HT1080 (cell line): Measurements from ENCODE around the gene TUBB4A. TPM values are rescaled to one million over a fixed set of nuclear protein-coding genes. Genes with fewer than 3 reads are reported as not detected.

Experiments used
- DNase-seq: peaks from one replicate; pipeline ENCODE4 v3.0.0-alpha.2; 2015; ENCODE audit warnings: low read depth
- total RNA-seq: library from RNA; depleted of rRNA; stranded (reverse); fragments of >200 nt; shearing (Covaris generic); gene quantifications from 2 replicates; pipeline ENCODE4 v1.2.3, GENCODE V29; 2014

Gene TUBB4A
- total RNA-seq, 1 experiment from 2014 or later = 1.9 TPM

DNA sequence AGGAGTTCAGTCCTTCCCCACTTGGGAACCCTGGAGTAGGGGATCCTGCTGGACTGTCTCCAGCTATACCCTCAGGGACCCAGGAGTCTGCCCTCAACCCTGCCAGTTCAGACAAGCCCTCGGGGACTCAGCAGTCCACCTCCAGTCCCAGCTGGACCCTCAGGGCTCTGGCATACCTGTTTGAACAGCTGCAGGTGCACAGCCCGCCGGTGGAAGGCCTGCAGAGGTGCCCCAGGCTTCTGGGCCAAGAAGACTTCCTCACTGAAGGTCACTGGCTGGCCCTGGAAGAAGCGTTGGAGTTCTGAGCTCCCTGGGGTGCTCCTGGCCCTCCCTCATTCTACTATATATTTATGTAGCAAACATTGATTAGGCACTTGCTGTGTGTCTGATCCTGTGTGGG lies 29.4 kb downstream of the TUBB4A start:
- no peak for DNase-seq

DNA sequence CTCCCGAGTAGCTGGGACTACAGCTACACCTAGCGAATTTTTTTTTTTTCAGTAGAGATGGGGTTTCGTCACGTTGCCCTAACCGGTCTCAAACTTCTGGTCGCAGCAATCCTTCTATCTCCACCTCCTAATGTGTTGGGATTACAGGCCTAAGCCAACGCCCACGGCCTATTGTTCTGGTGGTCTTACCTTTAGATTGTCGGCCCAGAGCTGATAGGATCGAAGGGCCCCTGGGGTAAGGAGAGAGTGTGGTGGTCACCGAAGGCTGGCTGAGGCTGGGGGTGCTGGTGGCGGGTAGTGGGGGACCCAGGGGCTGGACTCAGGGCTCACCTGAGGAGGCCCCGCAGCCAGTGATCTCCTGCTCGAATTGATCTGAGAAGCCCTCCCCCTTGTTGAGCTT lies 31.0 kb downstream of the TUBB4A start:
- no peak for DNase-seq

DNA sequence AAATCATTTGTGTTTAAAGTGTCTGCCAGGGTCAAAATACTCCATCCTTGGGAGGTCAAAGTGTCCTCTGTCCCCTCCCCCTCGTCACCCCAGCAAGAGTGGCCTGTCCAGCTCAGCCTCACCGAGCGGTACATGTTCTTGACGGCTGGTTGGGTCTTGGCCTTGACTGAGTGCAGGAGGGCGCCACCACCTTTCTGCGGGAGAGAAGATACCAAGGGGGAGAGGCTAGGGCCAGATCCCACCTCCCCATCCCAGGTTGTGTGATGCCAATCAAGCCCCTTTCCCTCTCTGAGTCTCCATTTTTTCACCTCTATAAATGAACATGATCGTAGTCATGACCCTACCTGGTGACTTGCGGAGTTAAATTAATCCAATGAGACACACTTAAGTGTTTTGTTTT lies 31.9 kb downstream of the TUBB4A start:
- no peak for DNase-seq

DNA sequence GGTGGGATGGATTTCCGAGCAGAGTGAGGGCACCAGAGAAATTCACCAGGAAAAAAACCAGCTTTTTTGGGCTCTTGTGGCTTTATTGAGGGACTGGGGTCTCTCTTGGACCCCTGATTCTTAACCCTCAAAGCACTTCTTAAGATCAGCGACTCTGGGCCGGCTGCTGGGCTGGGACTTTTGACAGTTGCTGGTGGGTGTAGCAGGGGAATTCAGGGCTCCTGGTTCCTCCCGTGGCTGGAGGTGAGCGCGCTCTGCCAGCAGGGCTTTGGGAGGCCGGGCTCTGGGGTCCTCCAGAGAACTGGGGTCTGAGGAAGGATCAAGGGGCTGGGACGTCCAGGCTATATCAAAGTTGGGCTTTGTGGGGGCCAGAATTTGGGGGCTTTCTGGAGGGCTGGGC lies 34.7 kb downstream of the TUBB4A start:
- DNase-seq = no peak

DNA sequence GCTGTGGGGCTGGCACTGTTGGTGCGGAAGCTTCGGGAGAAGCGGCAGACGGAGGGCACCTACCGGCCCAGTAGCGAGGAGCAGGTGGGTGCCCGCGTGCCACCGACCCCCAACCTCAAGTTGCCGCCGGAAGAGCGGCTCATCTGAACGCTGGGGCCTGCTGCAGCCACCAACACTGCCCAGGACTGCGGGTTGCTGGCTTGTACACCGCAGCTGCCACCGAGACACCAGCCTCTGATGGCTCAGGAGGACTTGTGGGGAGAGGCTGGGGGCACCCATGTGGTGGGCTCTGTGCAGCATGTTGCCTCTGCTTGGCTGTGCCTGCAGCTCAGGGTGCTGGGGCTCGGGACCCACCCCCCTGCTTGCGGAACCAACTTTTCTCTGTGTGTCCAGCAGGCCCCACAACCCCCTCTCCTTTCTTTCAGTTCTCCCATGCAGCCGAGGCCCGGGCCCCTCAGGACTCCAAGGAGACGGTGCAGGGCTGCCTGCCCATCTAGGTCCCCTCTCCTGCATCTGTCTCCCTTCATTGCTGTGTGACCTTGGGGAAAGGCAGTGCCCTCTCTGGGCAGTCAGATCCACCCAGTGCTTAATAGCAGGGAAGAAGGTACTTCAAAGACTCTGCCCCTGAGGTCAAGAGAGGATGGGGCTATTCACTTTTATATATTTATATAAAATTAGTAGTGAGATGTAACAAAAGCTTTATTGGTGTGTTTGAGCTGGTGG lies 35.4 kb downstream of the TUBB4A start:
- DNase-seq = no peak

DNA sequence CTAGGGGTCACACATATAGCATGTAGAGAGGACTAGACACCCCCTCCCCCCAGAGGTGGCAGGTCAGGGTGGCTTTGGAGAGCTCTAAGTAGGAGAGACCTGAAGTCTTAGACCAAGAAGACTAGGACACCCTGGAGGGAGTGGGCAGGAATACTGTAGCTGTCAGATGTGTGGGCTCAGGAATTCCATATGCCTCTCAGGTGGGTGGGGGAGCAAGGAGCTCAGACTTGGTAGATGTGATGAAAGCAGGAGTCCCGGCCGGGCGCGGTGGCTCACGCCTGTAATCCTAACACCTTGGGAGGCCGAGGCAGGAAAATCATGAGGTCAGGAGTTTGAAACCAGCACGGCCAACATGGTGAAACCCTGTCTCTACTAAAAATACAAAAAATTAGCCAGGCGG lies 36.4 kb downstream of the TUBB4A start:
- DNase-seq = no peak

DNA sequence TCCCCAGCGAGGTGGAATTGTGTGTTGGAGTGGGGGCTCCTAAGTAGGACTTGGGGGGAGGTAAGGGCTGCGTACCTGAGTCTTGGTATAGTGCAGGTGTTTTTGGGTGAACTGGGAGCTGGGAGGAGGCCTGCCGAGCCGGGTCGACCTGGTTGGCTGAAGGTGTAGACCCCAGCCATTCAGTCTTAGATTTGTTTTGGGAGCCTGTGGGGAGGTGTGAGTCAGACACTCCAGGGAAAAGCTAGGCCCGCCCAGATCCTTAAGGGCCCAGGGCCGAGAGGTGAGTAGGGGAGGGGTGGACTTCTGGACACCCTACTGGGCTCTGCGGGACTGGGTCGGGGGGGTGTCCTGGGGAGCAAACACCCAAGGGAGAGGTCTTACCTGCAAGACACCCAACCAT lies 37.1 kb downstream of the TUBB4A start:
- DNase-seq = no peak

DNA sequence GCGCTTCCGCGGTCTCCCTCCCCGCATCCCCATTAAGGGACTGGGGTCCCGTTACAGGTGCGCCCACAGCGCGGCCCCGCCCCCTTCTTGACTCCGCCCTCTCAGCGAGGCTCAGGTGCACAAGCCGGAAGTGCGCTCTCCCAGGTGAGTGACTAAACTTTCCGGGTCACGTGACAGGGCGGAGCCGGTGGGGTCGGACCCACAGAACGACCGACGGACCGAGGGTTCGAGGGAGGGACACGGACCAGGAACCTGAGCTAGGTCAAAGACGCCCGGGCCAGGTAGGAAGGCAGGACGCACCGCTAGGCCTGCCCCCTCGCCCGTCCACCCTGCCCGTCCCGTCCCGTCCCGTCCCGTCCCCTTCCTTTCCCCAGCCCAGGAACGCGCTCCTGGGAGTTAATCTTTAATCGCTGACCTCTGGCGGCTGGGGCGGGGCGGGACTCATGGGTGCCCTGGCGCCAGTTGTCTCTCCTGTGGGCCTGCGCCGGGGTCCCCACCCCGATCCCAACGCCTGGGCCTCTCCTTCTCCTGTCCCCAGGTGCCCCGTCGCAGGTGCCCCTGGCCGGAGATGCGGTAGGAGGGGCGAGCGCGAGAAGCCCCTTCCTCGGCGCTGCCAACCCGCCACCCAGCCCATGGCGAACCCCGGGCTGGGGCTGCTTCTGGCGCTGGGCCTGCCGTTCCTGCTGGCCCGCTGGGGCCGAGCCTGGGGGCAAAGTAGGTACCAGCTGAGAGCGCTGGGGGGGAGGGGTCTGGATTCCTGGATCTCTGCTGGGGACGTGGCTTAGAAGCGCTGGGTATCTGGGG lies 37.8 kb downstream of the TUBB4A start, which contains the start of gene CRB3:
Gene CRB3, plus strand, starts transcription at position 202 of the 804 bp plus-strand sequence. Its CDS starts 431 bp downstream, at position 633.
- DNase-seq = no peak

DNA sequence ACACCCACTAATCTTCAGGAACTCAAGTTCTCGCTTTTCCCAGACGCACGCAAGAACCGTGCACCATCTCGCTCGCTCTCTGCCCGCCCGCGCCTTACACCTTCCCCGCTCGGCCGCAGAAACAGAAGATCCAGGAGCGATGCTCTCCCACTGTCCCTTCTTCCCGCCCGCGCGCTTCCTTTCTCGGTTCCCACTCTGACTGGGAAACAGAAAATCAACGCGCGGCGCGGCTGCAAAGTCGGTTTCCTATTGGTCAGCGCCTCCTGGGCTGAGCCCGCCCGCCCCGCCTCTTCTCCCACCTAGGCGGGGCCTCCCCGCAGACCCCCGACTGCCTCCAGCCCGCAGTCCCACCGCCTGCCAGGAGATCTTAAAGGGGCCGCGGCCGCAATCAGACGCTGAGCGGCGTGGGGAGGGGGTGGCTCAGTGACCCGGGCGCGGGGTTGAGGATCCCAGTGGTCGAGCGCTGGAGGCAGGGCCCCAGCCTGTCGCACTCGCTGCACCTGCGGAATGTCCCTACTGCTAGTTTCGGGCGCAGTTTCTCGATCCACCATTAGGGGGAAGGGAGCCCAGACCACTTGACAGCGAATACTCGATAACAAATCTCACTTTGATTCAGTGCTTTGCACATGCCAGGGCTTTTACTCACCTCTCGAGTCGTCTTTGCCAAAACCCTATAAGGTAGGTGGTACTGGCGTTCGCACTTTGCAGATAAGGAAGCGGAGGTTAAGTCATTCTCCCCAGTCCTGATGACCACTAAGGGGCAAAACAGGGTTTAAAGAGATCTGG lies 41.8 kb downstream of the TUBB4A start:
- DNase-seq = peak; percentile 94

DNA sequence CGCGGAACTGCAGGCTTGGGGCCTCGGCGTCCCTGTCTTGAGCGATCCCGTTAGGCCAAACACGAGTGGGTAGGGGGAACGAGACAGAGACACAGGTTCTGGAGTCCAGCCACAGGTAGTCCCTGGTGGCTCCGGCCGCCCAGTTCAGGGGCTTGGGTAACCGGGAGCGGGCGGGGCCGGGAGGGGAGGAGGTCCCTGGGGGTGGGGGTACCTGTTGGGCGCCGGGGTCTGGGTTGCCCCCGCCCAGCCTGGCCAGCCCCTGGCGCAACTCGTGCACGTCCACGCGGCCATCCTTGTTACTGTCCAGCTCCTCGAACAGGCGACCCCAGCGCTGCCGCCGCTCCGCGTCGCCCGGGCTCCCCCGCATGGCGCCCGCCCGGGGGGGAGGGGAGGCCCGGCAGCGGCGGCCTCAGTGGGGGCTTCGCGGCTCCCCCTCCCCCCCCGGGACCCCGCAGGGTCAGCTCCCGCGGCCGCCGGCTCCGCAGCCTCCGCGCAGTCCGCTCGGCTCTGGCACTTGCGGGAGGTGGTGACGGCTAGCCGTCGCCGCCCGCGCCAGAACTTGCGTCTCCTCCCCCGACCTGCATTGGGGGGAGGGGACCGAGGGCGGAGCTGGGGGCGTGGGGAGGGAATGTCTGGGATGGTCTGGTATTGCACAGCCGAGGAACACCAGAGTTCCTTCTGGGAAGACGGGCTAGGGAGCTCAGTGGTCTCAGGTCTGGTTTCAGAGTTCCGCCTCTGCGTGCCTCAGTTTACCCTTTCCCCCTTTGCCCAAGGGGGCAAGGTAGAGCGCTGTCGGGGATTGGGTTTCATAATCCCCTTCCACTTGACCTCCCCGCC lies 42.6 kb downstream of the TUBB4A start, which contains the start of gene SLC25A23:
Gene SLC25A23, minus strand, starts transcription at position 531 of the 837 bp plus-strand sequence. Its CDS starts 164 bp downstream, at position 367.
- DNase-seq = no peak

DNA sequence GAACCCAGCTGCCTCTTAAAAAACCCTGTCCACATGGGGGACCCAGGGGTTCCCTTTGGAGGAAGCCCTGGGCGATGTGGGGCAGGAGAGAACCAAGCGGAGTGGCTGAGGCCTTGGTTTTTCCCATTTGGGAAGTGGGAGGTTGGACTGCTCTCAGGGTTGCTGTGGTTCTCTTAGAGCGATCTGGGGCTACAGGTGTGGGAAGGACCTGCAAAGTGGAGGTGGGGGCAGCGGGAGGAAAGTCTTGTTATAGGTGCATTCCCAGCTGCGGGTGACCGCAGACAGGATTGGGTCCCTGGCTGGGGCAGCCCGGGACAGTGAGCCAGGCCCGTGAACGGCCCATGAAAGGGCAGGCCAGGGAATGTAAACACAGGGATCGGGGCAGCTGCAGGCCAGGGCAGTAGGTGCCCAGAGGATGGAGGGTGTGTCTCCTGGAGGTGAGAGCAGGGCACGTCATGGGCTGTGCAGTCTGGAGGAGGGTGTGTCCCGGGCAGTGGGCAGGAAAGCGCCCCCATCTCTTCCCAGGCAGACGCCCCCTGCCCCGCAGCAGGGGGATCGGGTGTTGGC lies 43.3 kb downstream of the TUBB4A start:
- no peak for DNase-seq

DNA sequence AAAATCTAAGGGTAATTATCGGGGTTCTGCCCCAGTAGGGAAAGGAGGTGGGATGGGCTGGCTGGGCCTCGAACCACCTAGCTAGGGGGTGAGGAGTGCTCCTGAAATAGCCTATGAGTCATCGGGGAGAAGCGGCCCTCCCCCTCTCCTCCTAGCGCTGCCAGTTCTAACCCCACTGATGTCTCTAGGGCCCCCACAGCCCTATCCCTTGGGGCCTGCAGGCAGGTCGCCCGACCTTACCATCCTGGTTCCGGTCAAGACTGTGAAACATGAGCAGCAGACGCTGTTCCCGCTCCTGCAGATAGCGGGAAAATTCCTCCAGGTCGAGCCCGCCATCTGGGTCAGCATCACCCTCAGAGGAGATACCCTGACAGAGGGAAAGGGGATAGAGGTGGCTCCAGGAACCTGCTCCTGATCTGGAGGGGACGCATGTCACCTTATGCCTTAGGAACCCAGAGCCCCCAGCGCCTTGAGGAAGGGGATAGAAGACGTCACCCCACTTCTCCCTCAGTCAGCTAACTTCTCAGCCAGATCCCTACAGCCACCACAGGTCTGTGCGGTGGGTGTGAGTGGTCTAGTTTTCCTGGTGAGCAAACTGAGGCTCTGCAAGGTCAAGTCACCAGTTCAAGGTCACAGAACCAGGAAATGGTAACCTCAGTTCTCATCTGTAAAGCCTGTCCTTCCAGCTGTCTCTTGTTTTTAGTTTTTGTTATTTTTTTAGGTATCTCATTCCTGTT lies 44.0 kb downstream of the TUBB4A start:
- no peak for DNase-seq

DNA sequence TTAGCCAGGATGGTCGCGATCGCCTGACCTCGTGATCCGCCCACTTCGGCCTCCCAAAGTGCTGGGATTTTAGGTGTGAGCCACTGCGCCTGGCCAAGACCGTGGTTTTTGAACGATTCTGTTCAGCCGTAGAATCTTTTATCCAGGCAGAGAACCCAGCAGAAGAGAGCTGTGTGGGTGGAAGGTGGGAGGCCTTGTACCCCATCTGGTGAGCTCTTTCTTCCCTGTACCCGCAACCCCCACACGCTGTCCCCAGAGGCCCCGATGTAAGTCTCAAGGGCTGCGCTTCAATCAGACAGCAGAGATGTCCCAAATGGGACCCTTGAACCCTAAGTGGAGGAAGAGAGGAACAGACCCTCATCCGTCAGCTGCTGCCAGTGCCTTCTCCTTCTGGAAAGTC lies 46.2 kb downstream of the TUBB4A start:
- no peak for DNase-seq

DNA sequence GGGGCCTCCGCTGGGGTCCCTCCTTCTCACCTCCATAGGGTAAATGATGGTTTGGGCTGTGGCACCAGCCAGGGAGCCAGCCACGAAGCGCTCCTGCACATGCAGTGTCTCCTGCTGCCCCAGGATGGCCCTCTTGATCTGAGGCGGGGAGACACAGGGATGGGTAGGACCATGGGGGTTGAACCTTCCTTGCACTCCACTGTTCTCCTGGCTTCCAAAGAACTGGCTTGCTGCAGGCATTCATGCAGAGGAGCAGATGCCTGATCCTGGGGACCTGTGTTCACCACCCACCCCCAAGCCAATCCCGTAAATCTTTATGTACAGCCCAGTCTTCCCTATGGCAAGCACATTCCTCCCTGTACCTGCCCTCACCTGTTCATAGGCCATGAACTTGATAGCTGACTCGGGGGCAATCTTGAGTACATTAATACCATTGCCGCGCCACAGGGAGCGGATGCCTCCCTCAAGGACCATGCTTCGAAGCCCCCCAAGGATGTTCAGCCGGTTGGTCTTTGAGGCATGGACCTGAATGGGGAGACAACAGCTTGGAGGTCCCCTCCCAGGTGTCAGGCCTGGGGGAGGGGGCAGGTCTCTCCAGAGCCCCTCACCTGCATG lies 48.1 kb downstream of the TUBB4A start:
- no peak for DNase-seq

DNA sequence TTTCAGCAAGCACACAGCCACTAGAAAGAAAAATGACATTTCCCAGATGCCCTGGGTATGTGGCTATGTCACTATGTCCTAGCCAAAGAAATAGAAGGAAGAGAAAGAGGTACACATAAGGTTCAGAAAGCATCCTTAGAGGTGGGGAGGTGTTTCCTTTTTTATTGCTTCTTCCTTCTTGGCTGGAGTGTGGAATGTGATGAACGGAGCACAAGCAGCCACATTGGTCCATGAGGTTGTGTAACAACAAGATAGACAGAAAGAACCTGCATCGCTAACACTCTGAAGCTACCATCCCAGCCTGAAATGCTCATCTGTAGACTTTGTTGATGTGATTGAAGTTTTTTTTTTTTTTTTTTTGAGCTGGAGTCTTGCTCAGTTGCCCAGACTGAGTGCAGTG lies 49.2 kb downstream of the TUBB4A start:
- no peak for DNase-seq

DNA sequence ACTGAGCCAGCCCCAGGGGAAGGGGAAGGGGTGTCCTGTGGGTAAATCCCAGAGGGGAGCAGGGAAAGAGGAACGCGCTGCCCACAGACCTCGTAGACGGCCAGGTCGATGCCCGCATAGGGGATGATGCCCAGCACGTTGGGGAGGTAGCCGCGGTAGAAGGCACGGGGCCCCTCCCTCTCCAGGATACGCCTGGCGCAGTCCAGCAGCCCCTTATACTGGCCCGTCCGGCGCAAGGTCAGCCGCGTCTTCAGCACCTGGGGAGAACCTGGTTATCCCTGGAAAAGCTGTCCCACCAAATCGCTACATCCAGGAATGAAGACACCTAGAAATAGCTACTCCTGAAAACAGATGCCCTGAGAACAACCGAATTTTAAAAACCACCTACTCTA lies 49.9 kb downstream of the TUBB4A start:
- DNase-seq = no peak

DNA sequence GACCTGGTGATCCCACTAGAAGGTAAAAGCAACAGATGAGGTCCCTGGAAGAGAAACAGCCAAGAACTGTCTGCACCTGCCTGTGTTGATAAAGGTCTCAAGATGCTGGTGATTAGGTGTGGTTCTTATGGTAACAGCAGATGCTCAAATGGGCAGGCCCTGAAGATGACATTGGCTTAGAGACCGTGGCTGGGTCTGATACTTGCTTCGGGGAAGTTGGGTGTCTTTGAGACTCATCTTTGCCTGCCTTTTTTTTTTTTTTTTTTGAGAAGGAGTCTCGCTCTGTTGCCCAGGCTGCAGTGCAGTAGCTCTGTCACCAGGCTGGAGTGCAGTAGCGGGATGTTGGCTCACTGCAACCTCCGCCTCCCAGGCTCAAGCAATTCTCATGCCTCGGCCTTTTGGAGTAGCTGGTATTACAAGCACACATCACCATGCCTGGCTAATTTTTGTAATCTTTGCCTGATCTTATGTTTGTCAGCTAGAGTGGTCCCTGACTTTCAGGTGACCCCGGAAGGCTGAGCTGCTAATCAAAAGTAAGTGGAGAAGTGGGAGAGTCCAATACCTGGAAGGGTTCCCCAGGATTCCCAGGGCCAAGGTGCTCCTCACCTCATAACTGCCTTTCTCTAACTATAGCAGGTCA lies 50.4 kb downstream of the TUBB4A start:
- DNase-seq = no peak

DNA sequence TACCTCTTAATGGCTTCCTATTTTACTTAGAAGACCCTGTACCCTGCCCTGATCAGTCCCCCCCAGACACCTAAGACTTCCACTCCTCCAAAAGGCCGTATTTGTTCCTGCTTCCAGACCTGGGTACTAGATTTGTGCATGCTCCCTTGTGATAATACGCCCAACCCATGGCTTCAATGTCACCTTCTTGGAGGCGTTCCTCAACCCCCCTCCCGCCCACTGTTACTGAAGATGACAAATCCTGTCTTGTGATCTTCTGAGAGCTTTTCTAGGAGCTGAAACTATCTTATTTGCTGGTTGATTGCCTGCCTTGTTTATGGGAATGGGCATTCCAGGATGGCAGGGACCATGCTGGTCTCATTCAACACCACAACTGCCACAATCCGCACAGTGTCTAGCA lies 51.9 kb downstream of the TUBB4A start:
- DNase-seq = no peak

DNA sequence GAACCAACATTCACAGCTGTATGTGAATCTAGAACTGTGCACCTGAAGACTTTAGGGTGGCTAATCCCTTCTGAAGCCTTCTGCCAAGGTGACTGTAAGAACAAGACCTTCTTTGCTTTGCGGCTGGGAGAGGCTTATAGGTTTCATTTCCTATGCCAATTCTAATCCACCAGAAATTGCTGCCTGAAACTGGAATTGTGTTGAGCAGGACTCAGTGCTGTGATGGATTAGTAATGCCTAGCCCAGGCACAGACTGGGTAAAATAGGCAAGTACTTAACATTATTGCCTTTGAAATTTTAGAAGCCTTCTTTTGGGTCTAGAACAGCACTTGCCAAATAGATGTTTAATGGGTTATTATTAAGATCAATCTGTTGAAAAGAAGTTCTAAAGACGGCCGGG lies 54.1 kb downstream of the TUBB4A start:
- no peak for DNase-seq
